ENCODE data around the gene GALNT2. TPM values are rescaled to one million over a fixed set of nuclear protein-coding genes. Genes with fewer than 3 reads are reported as not detected.

GALNT2 gene
- total and polyA plus RNA-seq, 10 of the 15 experiments (the other 5 are each of a cell fraction or from before 2014, with no cell fraction given): 0.52 to 27.7 (median 16.3) TPM

DNA sequence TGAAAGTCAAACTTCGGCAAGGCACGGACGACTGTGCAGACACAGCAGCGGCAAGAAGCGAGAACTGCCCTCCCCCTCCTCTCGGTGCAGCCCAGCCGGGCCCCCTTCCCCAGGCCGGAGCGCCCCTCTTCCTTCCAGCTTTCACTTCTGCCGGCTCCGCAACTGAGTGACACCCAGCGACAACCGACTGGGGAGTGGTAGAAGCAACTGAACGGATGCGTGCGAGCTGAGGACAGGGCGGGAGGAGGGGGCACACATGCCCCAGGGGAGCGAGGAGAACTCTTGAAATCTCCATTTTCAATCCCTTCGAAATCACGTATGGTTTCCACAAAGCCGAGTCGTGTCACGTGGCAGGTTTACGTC lies 212.5 kb downstream of the GALNT2 start:
- in situ Hi-C loops (cut with MboI): no loop called here
- Histone ChIP-seq H4K20me1 (ENCODE audit: control insufficient read depth, insufficient read depth) (no peaks in the 10 kb centered on the region), H3K4me1 (ENCODE audit: control insufficient read depth, insufficient read depth, low read length) (peaks cover 4% of the 10 kb centered on the region; the same call in 1 of the 2 replicates), H3K79me2 (ENCODE audit: control insufficient read depth, insufficient read depth, low read length) (no peaks in the 10 kb centered on the region), H3K27ac (ENCODE audit: control insufficient read depth, insufficient read depth) (no peak overlapping the region), H3K4me3 (no peak overlapping the region), H3K9ac (ENCODE audit: control insufficient read depth, insufficient read depth, low read length) (no peak overlapping the region), H3K36me3 (ENCODE audit: control insufficient read depth in 2 of 2, insufficient read depth in 2 of 2, low read length in 1 of 2) (peaks cover 3 to 8% of the 10 kb centered on the region in 2 experiments; a peak in 3 of 4 replicates), H3K9me3 (replicated peaks; ENCODE audit: control insufficient read depth, insufficient read depth, low read length) (no peaks in the 10 kb centered on the region), H2AFZ (ENCODE audit: control insufficient read depth, low read depth, low read length) (no peak overlapping the region), H3K27me3 (replicated peaks in 1 of 2; ENCODE audit: control insufficient read depth in 2 of 2, insufficient read depth in 2 of 2, low read length in 1 of 2) (no peaks in the 10 kb centered on the region), H3K4me2 (ENCODE audit: control insufficient read depth, insufficient read depth) (no peak overlapping the region)
- TF ChIP-seq CHD1 (IDR thresholded peaks at IDR 0.05; ENCODE audit: low read depth, low read length) (no peak), YY1 (IDR thresholded peaks at IDR 0.05; ENCODE audit: low read depth, low read length) (no peak), ZNF592 (IDR thresholded peaks at IDR 0.05) (no peak), FOS (IDR thresholded peaks at IDR 0.05; ENCODE audit: borderline replicate concordance, extremely low read depth, insufficient read length) (no peak), FOXM1 (IDR thresholded peaks at IDR 0.05; ENCODE audit: low read depth, low read length) (no peak)
- TF ChIP-seq, protein P1, sequence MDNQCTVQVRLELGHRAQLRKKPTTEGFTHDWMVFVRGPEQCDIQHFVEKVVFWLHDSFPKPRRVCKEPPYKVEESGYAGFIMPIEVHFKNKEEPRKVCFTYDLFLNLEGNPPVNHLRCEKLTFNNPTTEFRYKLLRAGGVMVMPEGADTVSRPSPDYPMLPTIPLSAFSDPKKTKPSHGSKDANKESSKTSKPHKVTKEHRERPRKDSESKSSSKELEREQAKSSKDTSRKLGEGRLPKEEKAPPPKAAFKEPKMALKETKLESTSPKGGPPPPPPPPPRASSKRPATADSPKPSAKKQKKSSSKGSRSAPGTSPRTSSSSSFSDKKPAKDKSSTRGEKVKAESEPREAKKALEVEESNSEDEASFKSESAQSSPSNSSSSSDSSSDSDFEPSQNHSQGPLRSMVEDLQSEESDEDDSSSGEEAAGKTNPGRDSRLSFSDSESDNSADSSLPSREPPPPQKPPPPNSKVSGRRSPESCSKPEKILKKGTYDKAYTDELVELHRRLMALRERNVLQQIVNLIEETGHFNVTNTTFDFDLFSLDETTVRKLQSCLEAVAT (IDR thresholded peaks at IDR 0.05): no peak
- DNase-seq (ENCODE audit: low read depth, low spot score) (no peak), ATAC-seq (no peak), FAIRE-seq (no peak)
- BruUV-seq (replicated peaks): no TSS peak
- intact Hi-C loops (cut with micrococcal nuclease; ENCODE audit: unreplicated experiment): no loop called here
- ChIA-PET CTCF (no interaction called here), POLR2A (no interaction called here), SMC1A (ENCODE audit: uncharacterized antibody, unreplicated experiment) (no interaction called here), RAD21 (ENCODE audit: unreplicated experiment) (no interaction called here)
- 98% methylated on average over 18 of the region's 24 CpGs for WGBS (ENCODE audit: insufficient coverage, insufficient replicate concordance, low lambda C conversion rate, missing lambda C conversion rate)
